PC-3 (cell line): ENCODE measurements around the gene PSKH1. TPM values are rescaled to one million over a fixed set of nuclear protein-coding genes. Genes with fewer than 3 reads are reported as not detected.
A peak's percentile ranks its signal among the peaks of the same experiment; 100 is the strongest.

Experiments used
- ATAC-seq: fragments of 200-7000 bp; cut with Tn5 transposase; 2 replicates; pipeline ENCODE4 v1.9.1; 2020; ENCODE audit warnings: mild to moderate bottlenecking, moderate library complexity
- BruUV-seq: library from RNA; stranded (reverse); fragments of 400-500 nt; replicated peaks from 2 replicates; lab custom pipeline; 2021; lab: Mats Ljungman, UMichigan
- CTCF ChIA-PET: fragments of 300-600 bp; sonication (Branson Sonifier 250); formaldehyde crosslinking; loops from one replicate; lab custom pipeline; 2022; ENCODE audit warnings: antibody characterized with exemption; lab: Charles Lee
- POLR2A ChIA-PET: fragments of 300-600 bp; sonication (Branson Sonifier 250); formaldehyde crosslinking; loops from one replicate; lab custom pipeline; 2022; ENCODE audit warnings: antibody characterized with exemption; ENCODE audit not compliant: unreplicated experiment; lab: Charles Lee
- DNase-seq: peaks from one replicate; pipeline ENCODE4 v3.0.0-alpha.2; 2015
- H2AFZ ChIP-seq: fragments of 300-600 bp; sonication (generic); 2 replicates; pipeline ENCODE4 v1.6.0; 2016; ENCODE audit warnings: antibody characterized with exemption, low read length
- H3F3A ChIP-seq: fragments of 300-600 bp; sonication (generic); one replicate; pipeline ENCODE4 v1.6.0; 2017; ENCODE audit warnings: antibody characterized with exemption, low read length, control low read depth, mild to moderate bottlenecking; ENCODE audit not compliant: unreplicated experiment
- H3K27ac ChIP-seq: fragments of 300-600 bp; sonication (generic); 2 replicates; pipeline ENCODE4 v1.5.1; 2016; ENCODE audit warnings: mild to moderate bottlenecking, low read length
- H3K27me3 ChIP-seq: fragments of 300-600 bp; sonication (generic); 2 replicates; pipeline ENCODE4 v1.6.1; 2016; ENCODE audit warnings: low read length, mixed read lengths
- H3K36me3 ChIP-seq: fragments of 300-600 bp; sonication (generic); 2 replicates; pipeline ENCODE4 v1.6.1; 2016; ENCODE audit warnings: low read depth, mixed run types, low read length, mixed read lengths
- H3K4me1 ChIP-seq: fragments of 300-600 bp; sonication (generic); 2 replicates; pipeline ENCODE4 v1.5.1; 2016; ENCODE audit warnings: low read length; ENCODE audit not compliant: insufficient read depth
- H3K4me2 ChIP-seq: fragments of 300-600 bp; sonication (generic); 2 replicates; pipeline ENCODE4 v1.6.0; 2016; ENCODE audit warnings: low read length
- H3K4me3 ChIP-seq: fragments of 300-600 bp; sonication (generic); 2 replicates; pipeline ENCODE4 v1.5.1; 2016; ENCODE audit warnings: mild to moderate bottlenecking, low read length, mixed read lengths
- H3K79me2 ChIP-seq: fragments of 300-600 bp; sonication (generic); 2 replicates; pipeline ENCODE4 v1.6.1; 2017; ENCODE audit warnings: low read length, mixed read lengths
- H3K9ac ChIP-seq: fragments of 300-600 bp; sonication (generic); 2 replicates; pipeline ENCODE4 v1.6.0; 2016; ENCODE audit warnings: mild to moderate bottlenecking, low read length
- H3K9me2 ChIP-seq: fragments of 300-600 bp; sonication (generic); replicated peaks from 2 replicates; pipeline ENCODE4 v1.6.1; 2016; ENCODE audit warnings: mixed run types, low read length, mixed read lengths
- H3K9me3 ChIP-seq: fragments of 300-600 bp; sonication (generic); 2 replicates; pipeline ENCODE4 v1.6.1; 2016; ENCODE audit warnings: low read length, mixed read lengths
- H4K20me1 ChIP-seq: fragments of 300-600 bp; sonication (generic); 2 replicates; pipeline ENCODE4 v1.6.1; 2016; ENCODE audit warnings: low read length, mixed read lengths
- CTCF ChIP-seq: fragments of 300-600 bp; sonication (generic); conservative IDR thresholded peaks from 2 replicates; pipeline ENCODE4 v1.5.1; 2017; ENCODE audit warnings: antibody characterized with exemption, low read depth, mild to moderate bottlenecking, low read length
- EZH2 ChIP-seq: fragments of 300-600 bp; sonication (generic); IDR thresholded peaks from one replicate; pipeline ENCODE4 v1.6.1; 2017; ENCODE audit warnings: antibody characterized with exemption, mild to moderate bottlenecking, low read length; ENCODE audit not compliant: unreplicated experiment
- EZH2phosphoT487 ChIP-seq: fragments of 300-600 bp; sonication (generic); IDR thresholded peaks from 2 replicates; pipeline ENCODE4 v1.6.1; 2018; ENCODE audit warnings: mild to moderate bottlenecking, antibody characterized with exemption, low read length, borderline replicate concordance
- intact Hi-C: fragments of 100-400 bp; cut with micrococcal nuclease; formaldehyde crosslinking; loops from 2 replicates; pipeline ENCODE4 v1.9.0; 2023
- total RNA-seq: library from RNA; depleted of rRNA; stranded (reverse); fragments of >200 nt; gene quantifications from 2 replicates; pipeline ENCODE4 v1.2.3, GENCODE V29; 2014

PSKH1 gene
- total RNA-seq, 1 experiment from 2014 or later, result 6.6 TPM

GRCh38 chr16:67935402-67936123 is 42.5 kb downstream of the PSKH1 start:
- no peaks in the 10 kb centered on the region for H3K9me2 ChIP-seq
- H3K27me3 ChIP-seq, result no peaks in the 10 kb centered on the region
- ChIA-PET CTCF (interaction anchor here (0.5 to 1.5 kb wide), 3 partner anchors 70 to 119 kb away, joined by 3 to 9 read pairs (median 3); no protein-coding TSS in a partner anchor), POLR2A (no interaction called here)
- H4K20me1 ChIP-seq, result no peaks in the 10 kb centered on the region
- H3K9ac ChIP-seq, result peak overlapping the region; percentile 85
- no peaks in the 10 kb centered on the region for H3K36me3 ChIP-seq
- ATAC-seq, result peak; percentile 88
- H2AFZ ChIP-seq, result peak overlapping the region; percentile 92
- peak overlapping the region; percentile 41; the same call in 1 of the 2 replicates for H3K27ac ChIP-seq
- peak overlapping the region; percentile 84 for H3K4me2 ChIP-seq
- peaks cover 31% of the 10 kb centered on the region for H3K79me2 ChIP-seq
- H3K4me1 ChIP-seq, result peaks cover 14% of the 10 kb centered on the region; the same call in 1 of the 2 replicates
- peak; percentile 96 for DNase-seq
- BruUV-seq, result no TSS peak
- no peaks in the 10 kb centered on the region for H3K9me3 ChIP-seq
- intact Hi-C loops, result no loop called here
- TF ChIP-seq EZH2phosphoT487 (no peak), CTCF (no peak), EZH2 (no peak)
- no peaks in the 10 kb centered on the region for H3F3A ChIP-seq
- H3K4me3 ChIP-seq, result peak overlapping the region; percentile 88

- Histone ChIP-seq H3K27me3 (no peaks in the 10 kb centered on the region), H3K79me2 (peaks cover 31% of the 10 kb centered on the region), H3K4me2 (peak within 1 kb of the TSS; percentile 84), H3K9me2 (no peaks in the 10 kb centered on the region), H3K27ac (peak within 1 kb of the TSS; percentile 41), H4K20me1 (no peaks in the 10 kb centered on the region), H3F3A (no peaks in the 10 kb centered on the region), H3K4me1 (peaks cover 14% of the 10 kb centered on the region; the same call in 1 of the 2 replicates), H2AFZ (peak within 1 kb of the TSS; percentile 92), H3K4me3 (peak within 1 kb of the TSS; percentile 88), H3K9me3 (no peaks in the 10 kb centered on the region), H3K9ac (peak within 1 kb of the TSS; percentile 85), H3K36me3 (no peaks in the 10 kb centered on the region)
- TSS peak; percentile 79 for BruUV-seq
- no peak for DNase-seq
- TF ChIP-seq EZH2, result no peak
- TF ChIP-seq CTCF, result no peak
- no peak for TF ChIP-seq EZH2phosphoT487
- peak; percentile 2 for ATAC-seq
- POLR2A ChIA-PET, result no interaction called here
- intact Hi-C loops, result no loop called here
- CTCF ChIA-PET, result interaction anchor here (0.5 to 0.7 kb wide), 3 partner anchors 10 to 119 kb away, joined by 3 to 9 read pairs (median 5); no protein-coding TSS in a partner anchor
Measured at GRCh38 chr16:67936124-67936879, 43.2 kb downstream of the PSKH1 start, which contains the start of gene PSMB10. Gene PSMB10, minus strand, starts transcription at chr16:67936850. Its CDS starts 101 bp downstream, at chr16:67936749.
